Putamen (tissue), 1 donor: ENCODE measurements around the gene LILRA6.

Experiments
- DNase-seq: peaks from one replicate; pipeline ENCODE4 v3.0.0-alpha.2; 2016; ENCODE audit warnings: low spot score

The LILRA6 gene

GRCh38 chr19:54188215-54188871 lies 54.2 kb downstream of the LILRA6 start:
- no peak for DNase-seq

GRCh38 chr19:54186934-54187381 lies 55.6 kb downstream of the LILRA6 start:
- DNase-seq, result no peak
